Endometrial microvascular endothelial cells (primary cell): ENCODE measurements around the gene CCDC71. TPM values are rescaled to one million over a fixed set of nuclear protein-coding genes. Genes with fewer than 3 reads are reported as not detected.

ENCODE experiments used
- in situ Hi-C: cut with HindIII; loops from 2 replicates; pipeline ENCODE4 v1.10.0; 2017; ENCODE audit warnings: low sequenced_read_pairs, low pct_unique_long_range_greater_than_20kb; ENCODE audit errors: inconsistent ontology term
- total RNA-seq: library from RNA; depleted of rRNA; stranded (reverse); fragments of >200 nt; gene quantifications from one replicate; pipeline ENCODE4 v1.2.3, GENCODE V29; 2015; ENCODE audit errors: inconsistent ontology term

Gene CCDC71
- total RNA-seq, 1 donor from 2014 or later: 26.7 TPM

DNA sequence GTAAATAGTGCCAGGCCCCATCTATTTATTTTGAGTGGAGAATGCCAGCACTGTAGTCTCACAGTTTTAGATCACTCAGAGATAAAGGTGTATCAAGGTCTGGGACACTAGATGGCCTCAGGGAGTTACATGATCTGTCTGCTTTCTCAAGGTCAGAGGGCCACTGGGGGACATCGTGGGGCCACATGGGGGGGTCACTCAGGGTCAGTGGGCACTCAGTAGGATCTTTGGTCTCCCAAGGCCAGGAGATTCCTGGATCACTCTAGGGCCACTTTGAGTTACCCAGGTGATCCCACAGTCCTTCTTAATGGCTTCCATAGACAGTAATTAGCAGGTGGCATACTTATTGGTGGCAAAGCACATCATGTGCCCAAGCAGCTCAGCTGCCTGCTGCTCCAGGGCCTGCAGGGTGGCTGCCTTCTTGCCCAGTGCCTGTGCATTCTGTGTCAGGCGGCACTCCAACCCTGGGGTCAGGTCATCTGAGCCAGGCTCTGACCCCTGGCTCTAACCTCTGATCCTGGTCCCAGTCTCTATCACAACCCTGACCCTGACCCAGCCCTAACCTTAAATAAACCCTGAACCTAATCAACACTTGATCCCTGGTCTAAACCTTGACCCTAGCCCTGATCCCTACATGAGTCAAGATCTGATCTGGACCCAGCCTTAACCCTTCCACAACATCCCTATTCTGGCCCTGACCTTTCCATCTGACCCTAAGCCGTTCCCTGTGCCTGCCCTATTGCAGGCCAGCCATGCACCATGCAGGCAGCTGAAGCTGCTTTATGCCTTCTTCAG, 31.5 kb downstream of the CCDC71 start:
- in situ Hi-C loops: no loop called here

DNA sequence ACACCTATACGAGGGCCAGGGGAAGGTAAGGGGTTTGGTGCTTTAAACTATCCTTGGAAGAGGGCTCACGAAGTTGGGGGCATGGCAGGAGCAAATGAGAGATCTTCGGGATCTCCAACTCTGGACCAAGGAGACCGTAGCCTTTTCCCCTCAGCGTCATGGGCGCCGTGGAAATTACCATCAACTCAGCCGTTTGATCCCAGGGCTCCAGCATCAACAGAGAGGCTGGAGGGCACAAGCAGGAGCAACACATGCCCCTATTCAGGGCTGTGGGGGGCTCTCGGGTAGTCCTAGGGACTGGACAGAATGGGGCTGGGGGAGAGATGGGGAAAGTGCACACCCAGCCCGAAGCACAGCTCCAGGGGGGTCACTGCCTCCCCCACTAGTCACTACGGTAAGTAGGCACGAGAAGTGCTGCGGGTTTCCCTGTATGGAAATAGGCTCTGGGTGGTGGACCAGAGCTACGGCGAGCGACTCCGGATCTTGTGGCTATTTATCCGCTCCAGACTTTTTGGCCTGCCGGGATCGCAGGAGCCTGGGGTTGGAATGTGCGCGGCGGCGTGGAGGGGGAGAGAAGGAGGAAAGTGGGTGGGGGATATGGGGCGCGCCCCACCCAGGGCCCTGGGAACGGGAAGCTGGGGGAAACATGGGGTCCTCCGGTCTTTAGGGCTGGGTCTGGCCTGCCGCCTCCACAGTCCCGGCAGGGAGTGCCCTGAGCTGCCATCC, 32.7 kb downstream of the CCDC71 start:
- in situ Hi-C loops: no loop called here

DNA sequence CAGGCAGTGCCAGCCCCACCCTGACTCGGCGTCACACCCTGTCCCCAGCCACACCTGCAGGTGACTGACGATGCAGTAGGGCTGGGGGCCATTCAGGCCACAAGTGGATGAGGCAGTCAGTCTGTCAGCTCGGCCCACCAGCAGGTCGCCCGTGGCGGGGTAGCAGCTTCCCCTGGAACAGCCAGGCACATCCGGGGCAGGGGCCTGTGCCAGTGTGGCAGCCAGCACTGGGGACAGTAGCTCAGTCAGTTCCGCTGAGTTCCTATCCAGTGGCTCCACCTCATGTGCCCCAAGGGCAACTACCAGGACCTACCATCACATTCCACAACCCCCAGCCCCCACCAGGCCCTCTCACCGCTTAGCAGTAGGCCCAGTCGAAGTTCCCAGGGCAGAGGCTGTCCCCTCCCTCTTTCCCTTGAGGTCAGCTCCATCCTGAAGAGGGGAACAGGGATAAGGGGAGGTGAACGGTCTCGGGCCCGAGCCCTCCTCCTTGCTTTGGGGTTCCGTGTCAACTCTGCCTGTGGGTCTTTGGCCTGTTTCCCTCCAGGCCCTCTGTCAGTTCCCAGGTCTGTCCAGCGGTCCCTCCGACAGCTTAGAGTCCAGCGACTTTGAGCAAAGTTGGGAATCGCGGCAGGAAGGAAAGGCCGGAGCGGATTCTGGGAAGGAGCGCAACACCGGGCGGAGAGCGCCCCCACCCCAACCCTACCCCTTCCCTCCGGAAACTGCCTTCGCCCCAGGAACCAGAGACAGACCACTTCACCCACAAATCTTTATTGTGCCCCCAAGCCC, 33.5 kb downstream of the CCDC71 start, which contains the start of gene LAMB2:
Gene LAMB2, minus strand, starts transcription at position 614 of the 789 bp plus-strand sequence. Its CDS starts 183 bp downstream, at position 431.
- in situ Hi-C loops: no loop called here

DNA sequence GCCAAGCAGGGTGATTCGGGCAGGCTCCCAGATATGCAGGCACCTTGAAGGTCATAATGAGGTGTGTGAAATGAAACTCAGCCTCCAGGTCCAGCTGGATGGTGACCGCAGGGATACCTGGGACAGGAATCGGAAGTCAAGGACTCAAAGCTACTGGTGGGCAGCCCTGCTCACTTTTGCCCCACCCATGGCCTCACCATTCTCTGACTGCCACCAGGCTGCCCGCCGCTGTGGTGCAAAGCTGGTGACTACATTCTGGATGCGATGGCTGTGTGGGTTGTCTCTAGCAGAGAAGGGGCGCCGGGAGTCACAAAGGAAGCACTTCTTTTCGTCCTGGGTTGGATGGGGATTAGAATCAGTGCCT, 34.1 kb downstream of the CCDC71 start:
- in situ Hi-C loops: no loop called here

DNA sequence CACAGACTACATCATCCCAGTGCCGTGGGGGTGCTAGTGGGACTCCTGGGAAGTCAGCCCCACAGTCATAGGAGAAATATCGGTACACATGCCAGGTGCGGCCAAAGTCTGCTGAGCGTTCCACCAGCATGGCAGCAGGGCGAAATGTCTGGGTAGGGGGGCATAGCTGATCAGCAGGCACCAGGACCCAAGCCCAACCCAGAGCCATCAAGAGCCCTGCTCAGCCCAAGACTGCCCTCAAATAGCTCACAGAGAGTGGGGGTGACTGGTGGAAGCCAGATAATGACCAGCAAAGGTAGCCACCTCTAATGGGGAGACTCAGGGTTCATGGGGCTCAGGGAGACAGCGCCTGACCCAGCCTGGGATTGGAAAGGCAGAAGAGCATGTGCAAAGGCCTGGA, 34.6 kb downstream of the CCDC71 start:
- in situ Hi-C loops: no loop called here

DNA sequence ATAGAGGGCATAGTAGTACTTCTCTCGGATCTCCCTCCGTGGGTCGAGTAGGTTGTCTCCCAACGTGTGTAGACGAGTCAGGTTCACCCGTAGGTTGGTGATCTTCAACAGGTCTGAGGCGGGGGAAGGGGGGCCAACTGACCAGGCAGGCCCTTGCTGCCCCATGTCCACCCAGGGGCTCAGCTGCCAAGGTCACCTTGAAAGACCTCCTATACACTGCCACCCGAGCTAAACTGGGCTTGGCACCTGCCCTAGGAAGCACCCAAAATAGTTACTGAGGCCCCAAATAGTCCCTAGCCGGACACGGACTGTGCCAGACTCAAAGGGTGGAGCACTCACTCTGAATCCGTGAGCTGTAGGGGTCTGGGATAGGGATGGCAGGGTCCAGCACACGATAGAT, 35.1 kb downstream of the CCDC71 start:
- in situ Hi-C loops: no loop called here

DNA sequence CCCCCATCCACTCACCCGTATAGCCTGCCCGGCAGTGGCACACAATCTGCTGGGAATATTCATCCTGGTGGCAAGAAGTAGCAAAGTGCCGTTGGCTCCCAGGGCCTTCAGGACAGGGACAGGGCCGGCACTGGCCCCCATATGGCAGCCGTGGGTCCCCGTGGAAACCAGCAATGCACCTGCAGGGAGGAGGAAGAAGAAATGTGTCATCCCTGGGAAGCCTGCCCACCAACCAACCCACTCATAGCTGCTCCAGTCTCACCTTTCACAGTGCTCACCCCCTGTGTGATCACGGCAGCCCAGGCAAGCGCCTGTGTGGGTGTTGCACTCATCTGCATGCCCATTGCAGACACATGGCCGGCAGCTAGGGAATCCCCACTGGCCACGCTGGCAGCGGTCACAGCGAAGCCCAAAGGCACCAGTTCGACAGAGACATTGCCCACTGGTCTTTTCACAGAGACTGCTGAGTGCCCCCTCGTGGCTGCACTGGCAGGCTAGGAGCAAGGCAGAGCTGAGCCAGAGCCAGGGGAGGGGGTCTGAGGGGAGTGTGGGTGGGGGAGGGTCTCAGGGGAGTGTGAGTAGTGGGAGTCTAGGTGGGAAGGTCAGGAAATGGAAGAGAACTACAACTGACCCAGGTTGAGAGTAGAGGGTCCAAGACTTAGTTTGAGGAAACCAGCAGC, 41.0 kb downstream of the CCDC71 start:
- in situ Hi-C loops: no loop called here

DNA sequence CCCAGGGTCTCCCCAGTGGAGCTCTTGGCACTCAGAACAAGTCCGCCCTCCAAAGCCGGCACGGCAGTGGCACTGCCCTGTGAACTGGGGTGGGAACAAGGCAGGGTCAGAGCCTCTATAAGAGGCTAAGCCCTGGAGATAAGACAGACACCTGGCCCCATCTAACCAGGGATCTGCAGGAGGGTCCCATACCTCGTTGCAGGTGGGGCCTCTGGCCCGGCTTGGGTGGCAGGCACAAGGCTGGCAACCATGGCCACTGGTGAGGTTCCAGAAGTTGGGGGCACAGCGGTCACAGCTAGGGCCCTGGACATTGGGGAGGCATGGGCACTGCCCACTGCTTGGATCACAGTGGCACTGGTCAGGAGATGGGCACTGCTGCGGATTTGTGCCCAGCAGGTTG, 41.9 kb downstream of the CCDC71 start:
- in situ Hi-C loops: no loop called here

DNA sequence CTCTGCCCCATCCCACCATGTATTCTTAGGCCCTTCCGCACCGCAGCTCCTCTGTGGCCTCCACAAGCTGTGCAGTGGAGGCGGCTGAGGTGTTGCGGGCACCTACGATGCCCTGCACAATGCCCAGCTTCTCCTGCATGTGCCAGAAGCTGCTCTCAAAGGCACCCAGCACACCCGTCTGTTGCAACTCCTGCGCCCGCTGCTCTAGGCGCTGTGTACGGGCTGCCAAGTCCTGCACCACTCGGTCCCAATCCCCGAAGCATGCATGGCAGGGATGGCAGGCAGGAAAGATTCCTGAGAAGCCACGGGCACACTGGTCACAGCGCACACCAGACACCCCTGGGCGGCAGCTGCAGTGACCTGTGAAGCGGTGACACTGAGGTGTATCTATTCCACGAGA, 42.4 kb downstream of the CCDC71 start:
- in situ Hi-C loops: no loop called here

DNA sequence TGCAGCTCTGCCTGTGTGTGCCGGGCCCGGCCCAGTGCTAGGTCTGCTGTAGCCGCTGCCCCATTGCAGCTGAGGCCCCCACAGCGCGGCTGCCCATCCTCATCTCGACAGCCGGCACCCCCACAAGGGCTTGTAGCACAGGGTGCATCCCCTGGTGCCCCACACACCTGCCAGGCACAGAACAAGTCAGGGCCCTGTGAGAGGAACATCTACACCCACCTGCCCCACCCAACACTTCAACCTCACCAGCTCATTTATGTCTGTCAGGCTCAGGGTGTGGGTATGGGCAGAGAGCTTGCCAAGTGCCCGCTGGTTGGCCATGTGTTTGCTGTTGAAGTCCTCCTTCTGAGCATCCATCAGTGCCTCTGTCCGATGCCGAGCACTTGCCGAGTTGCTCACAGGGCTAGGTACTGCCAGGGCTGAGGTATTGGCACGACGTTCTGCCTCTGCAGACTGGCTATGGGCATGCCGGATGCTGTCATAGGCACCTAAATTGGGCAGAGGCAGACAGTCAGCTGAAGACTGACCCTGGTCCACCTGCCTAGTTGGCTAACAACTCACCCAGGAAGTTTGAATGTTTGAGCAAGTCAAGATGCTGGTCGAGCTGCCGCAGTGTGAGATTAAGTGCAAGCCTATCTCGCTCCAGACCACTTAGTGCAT, 43.1 kb downstream of the CCDC71 start:
- in situ Hi-C loops: no loop called here

DNA sequence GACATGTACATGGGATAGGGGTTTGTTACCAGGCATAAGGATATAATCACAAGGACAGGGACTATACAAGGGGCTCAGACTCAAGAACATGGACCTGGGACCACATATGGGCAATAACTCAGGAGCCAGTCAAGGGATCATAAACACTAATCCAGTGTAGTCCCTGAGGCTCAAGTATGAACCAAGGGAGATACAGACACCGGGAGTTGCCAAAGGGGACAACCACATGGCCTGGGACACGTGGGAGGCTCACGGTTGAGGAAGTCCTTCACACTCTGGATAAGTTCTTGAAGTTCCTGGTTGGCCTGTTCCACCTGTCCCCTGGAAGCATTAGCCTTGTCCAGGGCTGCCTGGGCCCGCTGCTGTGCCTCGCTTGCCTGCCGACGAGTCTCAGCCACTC, 43.7 kb downstream of the CCDC71 start:
- in situ Hi-C loops: no loop called here

DNA sequence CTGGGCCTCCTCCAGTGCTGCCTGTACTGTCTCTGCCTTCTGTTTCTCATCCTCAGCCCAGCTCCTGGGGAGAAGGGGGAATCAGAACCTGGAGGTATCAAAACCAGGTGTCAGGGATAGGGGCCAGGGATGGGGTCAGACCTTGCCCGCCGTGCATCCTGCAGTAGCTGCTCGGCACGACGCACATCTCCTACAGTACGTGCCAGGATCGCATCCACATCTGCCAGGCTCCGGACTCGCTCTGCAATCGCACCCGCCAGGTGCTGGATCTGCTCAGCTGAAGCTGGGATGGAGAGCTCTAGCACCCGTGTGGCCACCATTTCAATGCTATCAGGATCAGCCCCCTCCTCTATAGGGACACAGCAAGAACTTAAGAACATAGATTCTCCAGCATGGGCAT, 44.1 kb downstream of the CCDC71 start:
- in situ Hi-C loops: no loop called here

DNA sequence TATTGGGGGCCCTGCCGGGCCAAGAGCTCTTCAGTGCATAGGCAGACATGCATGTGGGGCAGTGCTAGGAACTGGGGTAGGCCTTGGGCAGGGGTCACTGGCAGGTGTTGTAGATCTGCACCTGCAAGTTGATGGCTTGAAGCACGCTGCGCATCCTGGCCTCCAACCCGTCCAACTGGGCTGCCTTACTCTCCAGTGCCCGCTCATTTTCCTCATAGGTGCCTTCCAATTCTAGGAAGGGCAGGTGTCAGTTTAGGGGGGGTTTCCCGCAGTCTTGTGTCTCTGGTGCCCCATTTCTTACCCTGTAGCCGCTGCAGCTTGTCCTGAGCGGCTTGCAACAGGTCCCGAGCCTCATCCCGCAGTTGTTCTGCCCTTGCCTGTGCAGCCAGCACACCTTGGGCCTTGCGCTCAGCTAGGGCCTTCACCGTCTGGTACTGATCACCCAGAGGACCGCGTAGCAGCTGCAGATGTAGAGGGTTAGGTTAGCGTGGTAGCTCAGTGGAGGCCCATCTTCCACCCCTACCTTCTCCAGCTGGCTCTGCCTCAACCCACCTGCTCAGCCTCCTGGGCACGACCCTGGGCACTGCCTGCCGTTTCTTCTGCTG, 44.9 kb downstream of the CCDC71 start:
- in situ Hi-C loops: no loop called here

DNA sequence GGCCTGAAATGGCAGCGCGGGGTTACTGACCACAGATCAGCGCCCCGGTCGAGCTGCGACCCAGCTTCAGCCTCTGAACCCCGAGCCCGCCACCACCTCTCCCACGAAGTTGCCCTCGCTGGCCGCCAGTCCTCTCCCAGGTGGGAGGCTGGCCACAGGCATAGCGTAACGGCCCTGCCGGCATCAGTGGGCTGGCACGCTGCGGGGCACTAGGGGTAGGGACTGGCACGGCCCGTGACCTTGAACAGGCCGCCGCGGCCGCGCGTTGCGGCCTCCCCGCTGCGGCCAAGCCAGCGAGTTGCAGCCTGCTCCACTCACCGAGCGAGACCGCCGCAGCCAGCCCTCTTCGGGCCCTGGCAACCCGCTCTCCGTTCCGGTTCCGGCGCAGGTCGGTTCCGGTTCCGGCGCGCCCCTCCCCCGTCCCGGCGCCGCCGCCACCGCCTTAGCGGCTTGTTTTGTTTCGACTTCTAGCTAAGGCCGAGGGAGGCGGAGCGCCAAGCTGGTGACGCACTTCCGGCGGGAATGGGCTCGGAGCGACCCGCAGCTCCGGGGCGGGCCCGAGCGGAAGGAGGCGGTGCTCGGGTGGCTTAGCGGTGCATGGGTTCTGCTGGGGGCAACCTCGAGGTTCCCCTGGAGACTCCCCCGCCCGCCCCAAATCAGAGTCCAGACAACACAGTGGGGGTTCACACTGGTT, 45.5 kb downstream of the CCDC71 start, which contains the start of gene USP19:
Gene USP19, minus strand, starts transcription at position 386 of the 694 bp plus-strand sequence. CDS start 1,678 bp downstream, outside the sequence.
- in situ Hi-C loops: no loop called here

DNA sequence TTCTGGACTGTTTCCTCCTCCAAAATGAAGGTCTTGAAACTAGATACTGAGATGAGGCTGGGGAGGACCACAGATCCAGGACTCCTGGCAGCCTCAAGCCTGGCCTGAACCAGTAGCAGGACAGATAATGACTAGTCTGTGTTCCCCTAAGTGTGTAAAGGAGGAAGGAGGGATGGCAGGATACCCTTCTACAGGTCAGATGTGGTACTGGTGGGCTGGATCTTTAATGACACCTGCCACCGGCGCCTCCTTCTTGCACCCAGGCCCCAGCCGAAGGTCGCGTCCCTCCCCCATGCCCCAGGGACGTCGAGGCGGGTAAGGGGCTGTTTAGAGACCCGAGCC, 46.1 kb downstream of the CCDC71 start:
- in situ Hi-C loops: no loop called here

DNA sequence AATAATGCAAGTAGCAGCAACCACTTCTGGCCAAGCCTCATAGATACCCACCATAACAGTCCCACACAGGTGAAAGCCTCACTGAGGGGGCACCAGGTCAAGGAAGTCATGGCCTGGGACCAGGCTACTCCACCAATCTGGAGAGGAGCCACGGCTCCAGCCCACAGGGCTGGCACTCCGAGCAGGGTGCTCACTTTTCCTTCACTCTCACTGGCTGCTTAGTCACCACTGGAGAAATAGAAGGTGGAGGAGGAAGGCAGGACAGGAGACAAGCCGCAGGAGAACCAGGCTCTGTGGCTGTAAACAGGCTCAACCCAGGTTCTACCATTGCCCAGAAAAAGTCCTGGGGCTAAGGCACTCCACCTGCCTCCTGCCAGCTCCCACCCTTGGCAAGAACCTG, 46.7 kb downstream of the CCDC71 start:
- in situ Hi-C loops: no loop called here

DNA sequence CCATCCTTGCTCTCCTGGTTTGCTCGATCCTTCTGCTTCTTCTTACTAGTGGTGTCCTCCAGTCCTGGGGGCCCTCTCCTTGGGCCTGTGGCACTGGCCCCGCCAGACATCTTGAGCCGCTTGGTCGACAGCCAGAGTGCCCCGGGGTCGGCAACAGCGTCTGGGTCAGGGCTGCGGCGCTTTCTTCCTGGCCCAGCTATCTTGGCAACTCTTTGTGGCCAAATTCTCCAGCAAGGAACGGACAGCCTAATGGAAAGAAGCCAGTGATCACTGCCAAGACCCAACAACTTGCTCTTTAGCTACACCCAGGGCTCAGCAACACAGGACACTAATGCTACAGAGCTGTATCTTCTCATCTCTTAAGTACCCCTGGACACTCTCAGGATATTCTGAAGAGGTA, 47.1 kb downstream of the CCDC71 start:
- in situ Hi-C loops: no loop called here
